Upper lobe of left lung (tissue), 4 donors: Measurements from ENCODE around the gene PRR23E.

Experiments used
- CTCF ChIP-seq, 6 experiments: fragments of 450-650 bp in 4 of 6; fragments of 200-600 bp in 2 of 6; sonication (generic) in 2 of 6; IDR thresholded peaks; one replicate each; pipeline ENCODE4 v1.5.1; 2016 to 2019; ENCODE audit warnings: antibody characterized with exemption in 6 of 6
- EP300 ChIP-seq, 4 donors: sonication (generic); formaldehyde crosslinking; IDR thresholded peaks; one replicate each; pipeline ENCODE4 v1.5.1; 2017; ENCODE audit warnings: antibody characterized with exemption in 4 of 4, control low read depth in 2 of 4
- POLR2A ChIP-seq, 4 donors: fragments of 450-650 bp; IDR thresholded peaks; one replicate each; pipeline ENCODE4 v1.5.1; 2016 to 2017; ENCODE audit warnings: antibody characterized with exemption in 4 of 4, mild to moderate bottlenecking in 2 of 4
- POLR2AphosphoS5 ChIP-seq, 2 donors: sonication (generic); formaldehyde crosslinking; IDR thresholded peaks; one replicate each; pipeline ENCODE4 v1.5.1; 2017; ENCODE audit warnings: antibody characterized with exemption in 2 of 2

GRCh38 chr3:127171320-127171719 is 21.6 kb upstream of the PRR23E start:
- TF ChIP-seq CTCF (IDR thresholded peaks at IDR 0.05): no peak
- no peak for TF ChIP-seq EP300 (IDR thresholded peaks at IDR 0.05)
- no peak for TF ChIP-seq POLR2AphosphoS5 (IDR thresholded peaks at IDR 0.05)
- TF ChIP-seq POLR2A (IDR thresholded peaks at IDR 0.05): no peak
